Activated CD4-positive, alpha-beta T cell treated with anti-CD3 and anti-CD28 coated beads, Interleukin-2, amount 10 ng/mL, durations not matched to agents 7 days and 5 days (primary cell): ENCODE data around the gene DYNLT2B. TPM values are rescaled to one million over a fixed set of nuclear protein-coding genes. Genes with fewer than 3 reads are reported as not detected.
A peak's percentile ranks its signal among the peaks of the same experiment; 100 is the strongest.

Experiments used
- CTCF ChIA-PET: fragments of 350-600 bp; sonication (Branson Sonifier 250); formaldehyde crosslinking; loops from one replicate; lab custom pipeline; 2021; ENCODE audit warnings: antibody characterized with exemption; lab: Charles Lee
- POLR2A ChIA-PET: fragments of 350-600 bp; sonication (Branson Sonifier 250); formaldehyde crosslinking; loops from one replicate; lab custom pipeline; 2021; ENCODE audit warnings: antibody characterized with exemption; lab: Charles Lee
- DNase-seq: peaks from one replicate; pipeline ENCODE4 v3.0.0-alpha.2; 2020
- H3K27ac Mint-ChIP-seq: one replicate; pipeline ENCODE4 v1.8.0; 2021; ENCODE audit warnings: mild to moderate bottlenecking, moderate library complexity, mixed read lengths
- H3K27me3 Mint-ChIP-seq: one replicate; pipeline ENCODE4 v1.8.0; 2021; ENCODE audit warnings: mixed read lengths
- H3K36me3 Mint-ChIP-seq: one replicate; pipeline ENCODE4 v1.8.0; 2021; ENCODE audit warnings: low read depth, mixed read lengths
- H3K4me1 Mint-ChIP-seq: one replicate; pipeline ENCODE4 v1.8.0; 2021; ENCODE audit warnings: mixed read lengths
- H3K4me3 Mint-ChIP-seq: one replicate; pipeline ENCODE4 v1.8.0; 2021; ENCODE audit warnings: mild to moderate bottlenecking, moderate library complexity, mixed read lengths
- H3K9me3 Mint-ChIP-seq: one replicate; pipeline ENCODE4 v1.8.0; 2021; ENCODE audit warnings: mixed read lengths
- total RNA-seq, 2 experiments: library from RNA; stranded (reverse); gene quantifications; one replicate each; pipeline ENCODE4 v1.2.3, GENCODE V29; 2021

Gene DYNLT2B
- total RNA-seq, 2 experiments from 2014 or later, result 20.3 to 23.0 TPM

DNA sequence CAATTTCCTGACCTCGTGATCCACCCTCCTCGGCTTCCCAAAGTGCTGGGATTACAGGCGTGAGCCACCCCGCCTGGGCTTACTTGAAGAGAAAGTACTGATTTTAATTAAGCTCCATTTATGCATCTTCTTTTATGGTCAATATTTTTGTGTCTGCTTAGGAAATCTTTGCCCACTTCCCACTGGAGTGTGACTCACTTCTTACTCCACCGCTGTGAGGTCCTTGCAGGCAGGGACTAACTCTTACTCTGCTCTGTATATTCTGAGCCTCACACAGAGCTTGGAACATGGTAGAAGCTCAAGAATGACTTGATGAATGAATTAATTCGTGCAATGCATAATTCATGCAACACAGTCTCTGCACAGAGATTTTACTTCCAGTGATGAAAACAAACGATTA lies 23.1 kb upstream of the DYNLT2B start:
- H3K4me3 Mint-ChIP-seq, result no peak overlapping the region
- peaks cover 3% of the 10 kb centered on the region for H3K27me3 Mint-ChIP-seq
- H3K4me1 Mint-ChIP-seq, result no peaks in the 10 kb centered on the region
- CTCF ChIA-PET, result interaction anchor here (1.5 kb wide), 1 partner anchor 187 kb away, joined by 4 read pairs; no protein-coding TSS in a partner anchor
- POLR2A ChIA-PET, result no interaction called here
- no peak overlapping the region for H3K27ac Mint-ChIP-seq
- no peak for DNase-seq
- peaks cover 6% of the 10 kb centered on the region for H3K36me3 Mint-ChIP-seq
- peaks cover 5% of the 10 kb centered on the region for H3K9me3 Mint-ChIP-seq

DNA sequence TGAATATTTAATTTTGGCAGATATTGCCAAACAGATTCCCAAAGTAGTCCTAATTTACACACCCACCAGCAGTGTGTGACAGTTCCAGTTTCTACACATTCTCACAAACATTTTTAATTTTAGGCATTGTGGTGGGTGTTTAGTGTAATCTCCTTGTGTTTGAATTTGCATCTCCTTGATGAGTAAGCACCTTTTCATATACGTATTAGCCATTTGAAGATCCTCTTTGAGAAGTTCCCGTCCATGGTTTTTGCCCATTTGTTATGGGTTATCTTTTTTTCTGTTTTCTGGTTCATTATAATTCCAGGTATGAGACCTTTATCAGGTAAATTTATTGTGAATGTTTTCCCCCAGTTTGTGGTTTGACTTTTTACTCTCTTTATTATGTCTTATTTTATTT lies 22.4 kb upstream of the DYNLT2B start:
- ChIA-PET CTCF (interaction anchor here (1.5 kb wide), 1 partner anchor 188 kb away, joined by 4 read pairs; no protein-coding TSS in a partner anchor), POLR2A (no interaction called here)
- Mint-ChIP-seq H3K4me1 (no peaks in the 10 kb centered on the region), H3K36me3 (peaks cover 2% of the 10 kb centered on the region), H3K9me3 (peaks cover under 1% of the 10 kb centered on the region), H3K27me3 (peaks cover 3% of the 10 kb centered on the region), H3K4me3 (no peak overlapping the region), H3K27ac (no peak overlapping the region)
- no peak for DNase-seq

DNA sequence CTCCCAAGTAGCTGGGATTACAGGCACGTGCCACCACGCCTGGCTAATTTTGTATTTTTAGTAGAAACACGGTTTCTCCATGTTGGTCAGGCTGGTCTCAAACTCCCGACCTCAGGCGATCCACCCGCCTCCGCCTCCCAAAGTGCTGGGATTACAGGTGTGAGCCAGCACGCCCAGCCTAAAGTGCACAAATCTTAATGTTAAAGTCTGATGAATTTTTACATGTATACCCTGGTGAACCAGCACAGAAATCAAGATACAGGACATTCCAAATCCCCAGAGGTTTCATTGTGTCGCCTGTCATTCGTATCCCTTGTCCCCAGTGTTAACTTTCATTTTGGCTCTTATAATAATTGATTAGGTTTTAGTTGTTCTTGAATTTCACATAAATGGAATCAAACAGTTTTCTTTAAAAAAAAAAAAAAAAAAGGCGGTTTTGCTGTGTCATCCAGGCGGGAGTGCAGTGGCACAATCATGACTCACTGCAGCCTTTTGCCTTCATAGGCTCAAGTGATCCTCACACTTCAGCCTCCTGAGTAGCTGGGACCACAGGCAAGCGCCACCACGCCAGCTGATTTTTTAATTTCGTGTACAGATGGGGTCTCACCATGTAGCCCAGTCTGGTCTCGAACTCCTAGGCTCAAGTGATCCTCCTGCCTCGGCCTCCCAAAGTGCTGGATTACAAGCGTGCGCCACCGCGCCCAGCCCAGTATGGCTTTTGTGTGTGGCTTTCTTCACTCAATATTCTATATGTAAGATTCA lies 21.6 kb upstream of the DYNLT2B start:
- Mint-ChIP-seq H3K4me1 (no peaks in the 10 kb centered on the region), H3K9me3 (no peaks in the 10 kb centered on the region), H3K4me3 (no peak overlapping the region), H3K27me3 (peaks cover 3% of the 10 kb centered on the region), H3K36me3 (no peaks in the 10 kb centered on the region), H3K27ac (no peak overlapping the region)
- POLR2A ChIA-PET, result no interaction called here
- CTCF ChIA-PET, result no interaction called here
- no peak for DNase-seq

DNA sequence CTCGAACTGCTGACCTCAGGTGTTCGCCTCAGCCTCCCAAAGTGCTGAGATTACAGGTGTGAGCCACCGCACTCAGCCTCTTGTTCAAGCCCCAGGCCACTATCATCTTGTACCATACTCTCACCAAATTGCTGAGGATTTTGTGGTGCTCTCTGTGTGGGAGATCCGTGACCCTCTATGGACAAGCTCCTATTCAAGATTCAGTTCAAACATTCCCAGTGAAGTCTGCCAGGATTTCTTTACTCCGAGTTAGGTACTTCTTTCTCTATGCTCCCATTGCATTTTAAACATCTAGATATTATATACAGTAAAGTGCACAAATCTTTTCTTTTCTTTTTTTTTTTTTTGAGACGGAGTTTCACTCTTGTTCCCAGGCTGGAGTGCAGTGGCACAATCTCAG lies 21.0 kb upstream of the DYNLT2B start:
- Mint-ChIP-seq H3K4me3 (no peak overlapping the region), H3K9me3 (no peaks in the 10 kb centered on the region), H3K4me1 (no peaks in the 10 kb centered on the region), H3K27me3 (peaks cover 4% of the 10 kb centered on the region), H3K27ac (peak overlapping the region; percentile 1), H3K36me3 (no peaks in the 10 kb centered on the region)
- DNase-seq, result no peak
- CTCF ChIA-PET, result no interaction called here
- POLR2A ChIA-PET, result interaction anchor here (0.6 kb wide), 1 partner anchor 116 kb away, joined by 3 read pairs; no protein-coding TSS in a partner anchor

DNA sequence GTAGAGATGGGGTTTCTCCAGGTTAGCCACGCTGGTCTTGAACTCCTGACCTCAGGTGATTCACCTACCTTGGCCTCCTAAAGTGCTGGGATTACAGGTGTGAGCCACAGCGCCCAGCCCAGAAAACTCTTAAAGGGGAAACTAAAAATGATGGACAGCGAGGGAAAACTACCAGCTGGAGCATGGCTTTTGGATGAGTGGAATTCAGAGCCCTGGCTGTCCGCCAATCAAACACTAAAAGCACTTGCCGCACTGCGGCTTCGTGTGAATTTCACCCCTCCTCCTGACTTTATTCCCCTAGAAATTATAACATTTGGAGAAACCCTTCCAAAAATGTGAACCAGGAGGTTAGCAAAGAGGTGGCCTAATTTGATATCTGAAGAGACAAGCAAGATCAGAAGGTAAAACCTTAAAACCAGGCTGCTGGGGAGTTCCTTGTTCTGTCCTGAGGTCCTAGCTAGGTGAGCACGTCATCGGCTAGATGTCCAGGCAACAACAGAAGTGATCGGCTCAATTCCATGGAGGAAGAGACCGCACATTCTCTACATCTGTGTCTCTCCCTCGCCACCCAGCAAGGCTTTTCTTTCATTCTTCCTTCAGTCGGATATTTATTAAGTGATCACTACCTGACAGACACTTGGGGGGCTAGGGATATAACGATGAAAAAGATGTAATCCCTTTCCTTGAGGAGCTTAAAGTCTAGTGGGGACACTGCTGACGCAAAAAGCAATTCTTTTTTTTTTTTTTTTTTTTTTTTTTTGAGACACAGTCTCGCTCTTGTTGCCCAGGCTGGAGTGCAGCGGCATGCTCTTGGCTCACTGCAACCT lies 18.5 kb upstream of the DYNLT2B start:
- Mint-ChIP-seq H3K27me3 (peaks cover 5% of the 10 kb centered on the region), H3K4me3 (no peak overlapping the region), H3K27ac (no peak overlapping the region), H3K9me3 (no peaks in the 10 kb centered on the region), H3K36me3 (no peaks in the 10 kb centered on the region), H3K4me1 (no peaks in the 10 kb centered on the region)
- ChIA-PET POLR2A (no interaction called here), CTCF (no interaction called here)
- DNase-seq, result no peak

DNA sequence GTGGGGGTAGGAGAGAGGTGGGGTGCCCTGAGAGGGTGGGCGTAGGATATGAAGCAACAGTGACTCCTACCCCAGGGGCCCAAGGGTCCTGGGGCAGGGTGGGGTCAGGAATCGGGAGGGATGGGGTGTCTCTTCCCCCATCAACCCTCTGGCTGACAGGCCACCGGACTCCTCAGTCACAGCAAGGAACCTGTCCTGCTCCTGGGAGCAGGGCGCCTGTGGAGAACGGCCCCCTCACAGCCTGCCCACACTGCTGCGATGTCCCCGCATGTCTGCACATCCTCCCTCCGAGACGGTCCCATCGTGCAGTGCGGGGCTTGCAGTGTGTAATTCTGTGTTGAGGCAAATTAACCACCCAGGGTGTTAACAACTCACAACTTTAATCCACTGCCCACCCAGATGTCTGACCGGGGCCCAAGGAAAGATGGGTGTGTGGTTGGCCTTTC lies 17.5 kb upstream of the DYNLT2B start:
- POLR2A ChIA-PET, result no interaction called here
- H3K27ac Mint-ChIP-seq, result no peak overlapping the region
- no peaks in the 10 kb centered on the region for H3K9me3 Mint-ChIP-seq
- H3K4me3 Mint-ChIP-seq, result no peak overlapping the region
- H3K36me3 Mint-ChIP-seq, result no peaks in the 10 kb centered on the region
- H3K4me1 Mint-ChIP-seq, result no peaks in the 10 kb centered on the region
- H3K27me3 Mint-ChIP-seq, result peaks cover 5% of the 10 kb centered on the region
- CTCF ChIA-PET, result no interaction called here
- no peak for DNase-seq

DNA sequence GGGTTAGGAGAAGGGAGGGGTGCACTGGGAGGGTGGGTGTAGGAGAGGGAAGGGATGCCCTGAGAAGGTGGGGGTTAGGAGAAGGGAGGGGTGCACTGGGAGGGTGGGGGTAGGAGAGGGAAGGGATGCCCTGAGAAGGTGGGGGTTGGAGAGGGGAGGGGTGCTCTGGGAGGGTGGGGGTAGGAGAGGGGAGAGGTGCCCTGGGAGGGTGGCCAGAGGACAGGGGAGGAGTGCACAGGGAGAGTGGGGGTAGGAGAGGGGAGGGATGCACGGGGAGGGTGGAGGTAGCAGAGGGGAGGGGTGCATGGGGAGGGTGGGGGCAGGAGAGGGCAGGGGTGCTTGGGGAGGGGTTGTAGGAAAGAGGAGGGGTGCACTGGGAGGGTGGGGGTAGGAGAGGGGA lies 16.9 kb upstream of the DYNLT2B start:
- POLR2A ChIA-PET, result no interaction called here
- peaks cover 7% of the 10 kb centered on the region for H3K27me3 Mint-ChIP-seq
- no peaks in the 10 kb centered on the region for H3K9me3 Mint-ChIP-seq
- CTCF ChIA-PET, result no interaction called here
- no peaks in the 10 kb centered on the region for H3K36me3 Mint-ChIP-seq
- no peak for DNase-seq
- no peaks in the 10 kb centered on the region for H3K4me1 Mint-ChIP-seq
- H3K4me3 Mint-ChIP-seq, result no peak overlapping the region
- H3K27ac Mint-ChIP-seq, result no peak overlapping the region

DNA sequence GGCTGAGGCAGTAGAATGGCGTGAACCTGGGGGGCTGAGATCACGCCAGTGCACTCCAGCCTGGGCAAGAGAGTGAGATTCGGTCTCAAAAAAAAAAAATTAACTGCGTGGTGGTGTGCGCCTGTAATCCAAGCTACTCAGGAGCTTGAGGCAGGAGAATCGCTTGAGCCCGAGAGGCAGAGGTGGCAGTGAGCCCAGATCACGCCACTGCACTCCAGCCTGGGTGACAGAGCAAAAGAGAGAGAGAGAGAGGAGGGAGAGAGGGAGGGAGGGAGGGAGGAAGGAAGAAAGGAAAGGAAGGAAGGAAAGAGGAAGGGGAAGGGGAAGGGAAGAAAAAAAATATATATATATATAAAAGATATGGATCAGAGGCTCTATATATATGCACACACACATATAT lies 14.1 kb upstream of the DYNLT2B start:
- Mint-ChIP-seq H3K4me1 (no peaks in the 10 kb centered on the region), H3K27me3 (peaks cover 15% of the 10 kb centered on the region), H3K36me3 (no peaks in the 10 kb centered on the region), H3K27ac (no peak overlapping the region), H3K9me3 (no peaks in the 10 kb centered on the region), H3K4me3 (no peak overlapping the region)
- DNase-seq, result no peak
- ChIA-PET POLR2A (interaction anchor here (0.6 kb wide), 1 partner anchor 125 kb away, joined by 13 read pairs; no protein-coding TSS in a partner anchor), CTCF (no interaction called here)

DNA sequence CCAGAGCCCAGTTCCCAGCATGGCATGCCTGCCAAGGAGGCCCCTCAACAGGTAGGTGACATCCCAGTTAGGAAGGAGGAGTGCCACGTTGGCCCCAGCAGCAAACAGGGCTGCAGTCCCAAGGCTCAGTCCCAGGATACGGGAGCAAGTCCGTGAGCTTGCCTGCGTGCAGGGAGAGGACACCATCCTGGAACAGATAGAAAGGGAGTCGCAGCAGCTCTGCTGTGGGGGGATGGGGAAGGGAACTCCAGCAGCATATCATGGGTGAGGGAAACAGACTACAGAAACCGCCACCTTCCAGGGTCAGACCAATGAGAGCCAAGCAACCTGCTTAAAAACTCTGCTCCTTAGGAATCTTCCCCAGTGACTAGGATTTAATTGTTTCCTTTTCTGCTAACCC lies 9.4 kb upstream of the DYNLT2B start:
- H3K27ac Mint-ChIP-seq, result no peak overlapping the region
- H3K4me1 Mint-ChIP-seq, result no peaks in the 10 kb centered on the region
- H3K27me3 Mint-ChIP-seq, result peaks cover 14% of the 10 kb centered on the region
- CTCF ChIA-PET, result interaction anchor here (0.5 to 1.1 kb wide), 2 partner anchors 49 to 201 kb away, joined by 4 to 5 read pairs; no protein-coding TSS in a partner anchor
- H3K9me3 Mint-ChIP-seq, result no peaks in the 10 kb centered on the region
- no peak overlapping the region for H3K4me3 Mint-ChIP-seq
- POLR2A ChIA-PET, result no interaction called here
- DNase-seq, result no peak
- H3K36me3 Mint-ChIP-seq, result no peaks in the 10 kb centered on the region

DNA sequence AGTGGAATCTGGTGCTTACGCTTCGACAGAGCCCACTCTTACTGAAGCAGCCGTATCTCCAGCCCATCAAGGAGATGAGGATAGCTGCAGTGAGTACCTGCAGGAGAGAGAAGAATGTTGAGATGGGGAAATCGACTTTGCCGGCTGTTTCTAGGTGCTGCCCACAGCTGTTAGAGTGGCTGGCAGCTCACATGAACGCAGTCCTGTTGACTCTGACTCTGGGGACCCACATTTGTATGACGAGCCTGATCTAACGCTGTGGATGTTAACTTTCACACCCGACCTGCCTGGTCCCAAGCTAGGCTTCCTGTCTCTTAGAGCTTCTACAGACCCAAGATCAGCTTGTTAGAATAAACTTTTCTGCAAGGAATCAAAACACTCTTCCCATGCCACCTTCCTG lies 8.9 kb upstream of the DYNLT2B start:
- H3K4me1 Mint-ChIP-seq, result peaks cover under 1% of the 10 kb centered on the region
- no peak overlapping the region for H3K27ac Mint-ChIP-seq
- ChIA-PET CTCF (interaction anchor here (0.5 to 1.1 kb wide), 2 partner anchors 48 to 202 kb away, joined by 4 to 5 read pairs; no protein-coding TSS in a partner anchor), POLR2A (no interaction called here)
- H3K36me3 Mint-ChIP-seq, result no peaks in the 10 kb centered on the region
- DNase-seq, result no peak
- no peaks in the 10 kb centered on the region for H3K9me3 Mint-ChIP-seq
- peaks cover 14% of the 10 kb centered on the region for H3K27me3 Mint-ChIP-seq
- H3K4me3 Mint-ChIP-seq, result no peak overlapping the region

DNA sequence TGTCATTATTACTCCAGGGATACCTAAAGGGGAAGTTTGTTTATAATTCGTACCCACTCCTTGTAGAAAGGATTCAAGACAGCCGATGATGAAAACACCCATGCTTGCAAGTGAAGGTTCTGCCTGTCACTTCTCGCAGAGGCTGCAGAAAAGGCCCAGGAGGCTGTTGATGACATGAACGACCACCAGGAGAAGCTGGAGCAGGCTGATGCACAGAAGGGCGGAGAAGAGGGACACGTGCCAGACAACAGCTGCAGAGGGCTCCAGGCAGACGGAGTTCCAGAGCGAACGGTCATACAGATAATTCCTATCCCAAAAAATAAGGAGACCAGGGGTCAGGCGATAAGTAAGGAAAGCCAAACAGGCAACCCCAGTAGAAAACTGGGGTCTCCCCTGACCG lies 5.7 kb upstream of the DYNLT2B start:
- Mint-ChIP-seq H3K36me3 (no peaks in the 10 kb centered on the region), H3K4me1 (peaks cover 11% of the 10 kb centered on the region), H3K9me3 (no peaks in the 10 kb centered on the region), H3K27ac (no peak overlapping the region), H3K4me3 (no peak overlapping the region), H3K27me3 (peaks cover 5% of the 10 kb centered on the region)
- ChIA-PET POLR2A (no interaction called here), CTCF (no interaction called here)
- DNase-seq, result no peak

DNA sequence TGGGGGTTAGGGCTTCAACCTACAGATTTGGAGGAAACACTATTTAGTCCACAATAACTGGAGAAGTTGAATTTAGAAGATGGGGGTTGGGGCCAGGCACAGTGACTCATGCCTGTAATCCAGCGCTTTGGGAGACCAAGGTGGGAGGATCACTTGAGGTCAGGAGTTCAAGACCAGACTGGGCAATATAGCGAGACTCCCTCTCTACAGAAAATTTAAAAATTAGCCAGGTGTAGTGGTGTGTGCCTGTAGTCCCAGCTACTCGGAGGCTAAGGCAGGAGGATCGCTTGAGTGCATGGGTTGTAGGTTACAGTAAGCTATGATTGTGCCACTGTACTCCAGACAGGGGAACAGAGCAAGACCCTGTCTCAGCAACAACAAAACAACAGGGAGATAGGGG lies 5.0 kb upstream of the DYNLT2B start:
- Mint-ChIP-seq H3K4me1 (peaks cover 11% of the 10 kb centered on the region), H3K4me3 (no peak overlapping the region), H3K36me3 (no peaks in the 10 kb centered on the region), H3K27me3 (peaks cover 5% of the 10 kb centered on the region), H3K9me3 (no peaks in the 10 kb centered on the region), H3K27ac (no peak overlapping the region)
- ChIA-PET POLR2A (no interaction called here), CTCF (no interaction called here)
- DNase-seq, result no peak

DNA sequence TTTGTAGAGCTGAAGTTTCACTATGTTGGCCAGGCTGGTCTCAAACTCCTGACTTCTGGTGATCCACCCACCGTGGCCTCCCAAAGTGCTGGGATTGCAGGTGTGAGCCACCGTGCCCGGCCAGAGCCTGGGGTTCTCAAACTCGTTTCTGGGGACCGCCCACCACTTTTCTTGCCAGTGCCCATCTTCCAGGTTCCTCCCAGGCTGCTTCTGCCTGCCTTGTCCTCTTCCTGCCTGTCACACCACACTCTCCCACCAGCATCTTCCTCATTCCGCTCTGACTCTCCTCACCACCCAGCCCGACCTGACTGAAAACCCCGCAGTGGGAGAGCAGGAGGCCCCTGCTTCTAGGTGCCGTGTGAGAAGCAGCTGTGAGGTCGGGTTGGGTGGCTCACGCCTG lies 3.1 kb upstream of the DYNLT2B start:
- H3K27me3 Mint-ChIP-seq, result no peaks in the 10 kb centered on the region
- no peak overlapping the region for H3K4me3 Mint-ChIP-seq
- H3K9me3 Mint-ChIP-seq, result no peaks in the 10 kb centered on the region
- H3K27ac Mint-ChIP-seq, result no peak overlapping the region
- peaks cover 21% of the 10 kb centered on the region for H3K4me1 Mint-ChIP-seq
- CTCF ChIA-PET, result interaction anchor here (1.2 to 1.4 kb wide), 2 partner anchors 33 to 55 kb away, joined by 3 to 4 read pairs; partner anchors contain the start of gene PCYT1A
- DNase-seq, result no peak
- POLR2A ChIA-PET, result no interaction called here
- no peaks in the 10 kb centered on the region for H3K36me3 Mint-ChIP-seq
